Hematopoietic multipotent progenitor cell treated with erythropoietin and hydrocortisone succinate and interleukin-3 and kit ligand, for 4 days (in vitro differentiated cells): ENCODE data around the gene SSBP4.
A peak's percentile ranks its signal among the peaks of the same experiment; 100 is the strongest.

Source experiments
- DNase-seq: peaks from one replicate; pipeline ENCODE4 v3.0.0-alpha.2; 2015

The SSBP4 gene

GRCh38 chr19:18473003-18473705 lies 54.0 kb downstream of the SSBP4 start:
- DNase-seq = no peak

GRCh38 chr19:18473706-18474087 lies 54.5 kb downstream of the SSBP4 start:
- DNase-seq = no peak

DNA sequence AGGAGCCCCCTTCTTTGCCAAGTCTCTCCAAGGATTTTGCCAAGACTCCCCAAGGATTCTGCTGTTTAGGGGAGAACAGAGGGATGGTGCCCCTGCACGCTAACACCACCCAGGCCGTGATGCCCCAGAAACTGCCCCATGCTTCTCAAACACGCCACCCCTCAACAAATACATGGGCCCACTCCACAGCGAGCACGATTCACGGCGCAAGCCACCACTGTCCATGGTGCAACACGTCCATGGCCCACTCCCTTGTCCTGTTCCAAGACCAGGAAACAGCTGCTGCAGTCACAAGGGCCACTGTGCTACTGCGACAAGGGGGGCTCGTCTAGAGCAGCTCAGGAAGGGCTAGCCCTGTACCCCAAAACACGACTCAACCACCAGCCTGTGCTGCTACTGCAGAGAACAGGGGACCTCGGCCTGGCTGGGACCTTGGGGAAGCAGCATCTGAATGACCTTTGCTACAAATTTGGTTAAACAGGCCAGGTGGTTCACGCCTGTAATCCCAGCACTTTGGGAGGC lies 55.2 kb downstream of the SSBP4 start:
- DNase-seq = no peak

DNA sequence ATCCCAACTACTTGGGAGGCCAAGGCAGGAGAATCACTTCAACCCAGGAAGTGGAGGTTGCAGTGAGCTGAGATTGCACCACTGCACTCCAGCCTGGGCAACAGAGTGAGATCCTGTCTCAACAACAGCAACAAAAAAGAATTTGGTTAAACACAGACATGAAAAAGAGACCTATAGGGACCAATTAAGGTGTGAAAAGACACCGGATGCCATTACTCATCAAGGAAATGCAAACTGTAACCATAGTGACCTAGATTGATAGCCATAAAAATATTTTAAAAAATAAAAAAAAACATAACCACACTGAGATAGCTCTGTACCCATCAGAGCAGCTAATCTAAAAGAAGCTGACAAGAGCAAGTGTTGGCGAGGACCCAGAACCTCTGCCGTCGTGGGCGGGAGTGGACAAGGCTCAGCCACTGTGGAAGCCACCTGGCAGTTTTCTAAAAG lies 55.8 kb downstream of the SSBP4 start:
- DNase-seq = no peak

- DNase-seq = no peak
These were observed 56.6 kb downstream of the SSBP4 start for GRCh38 chr19:18475762-18476331.

GRCh38 chr19:18476507-18477041 lies 57.4 kb downstream of the SSBP4 start:
- DNase-seq = no peak

- no peak for DNase-seq
These were observed 58.0 kb downstream of the SSBP4 start for GRCh38 chr19:18477042-18477779.

DNA sequence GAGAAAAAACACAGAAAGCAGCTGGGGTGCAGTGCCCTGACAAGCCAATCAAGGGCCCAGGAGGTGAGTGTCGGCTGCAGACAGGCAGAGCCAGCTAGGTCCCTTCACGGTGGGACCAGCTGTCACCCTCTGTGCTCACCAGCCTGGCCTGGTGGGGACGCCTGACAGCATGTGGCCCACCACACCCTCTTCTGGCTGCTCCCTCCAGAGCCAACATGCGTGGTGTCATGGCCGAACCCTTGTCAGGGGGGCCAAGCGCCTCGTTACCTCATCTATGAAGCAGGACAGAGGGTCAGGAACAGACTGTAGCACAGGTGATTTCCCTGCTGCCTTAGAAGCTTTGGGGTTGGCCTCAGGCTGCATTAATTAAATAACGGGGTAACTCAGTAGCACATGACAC lies 58.8 kb downstream of the SSBP4 start:
- DNase-seq = no peak

GRCh38 chr19:18478545-18479311 lies 59.5 kb downstream of the SSBP4 start:
- peak; percentile 90 for DNase-seq

- no peak for DNase-seq
These were observed 61.0 kb downstream of the SSBP4 start for GRCh38 chr19:18480006-18480691.

GRCh38 chr19:18481505-18482222 lies 62.5 kb downstream of the SSBP4 start:
- no peak for DNase-seq

GRCh38 chr19:18483119-18483890 lies 64.1 kb downstream of the SSBP4 start:
- no peak for DNase-seq
